NCI-H226 (cell line): Measurements from ENCODE around the gene TXLNG.

ENCODE experiments used
- DNase-seq: peaks from one replicate; pipeline ENCODE4 v3.0.0-alpha.2; 2015

The TXLNG gene

DNA sequence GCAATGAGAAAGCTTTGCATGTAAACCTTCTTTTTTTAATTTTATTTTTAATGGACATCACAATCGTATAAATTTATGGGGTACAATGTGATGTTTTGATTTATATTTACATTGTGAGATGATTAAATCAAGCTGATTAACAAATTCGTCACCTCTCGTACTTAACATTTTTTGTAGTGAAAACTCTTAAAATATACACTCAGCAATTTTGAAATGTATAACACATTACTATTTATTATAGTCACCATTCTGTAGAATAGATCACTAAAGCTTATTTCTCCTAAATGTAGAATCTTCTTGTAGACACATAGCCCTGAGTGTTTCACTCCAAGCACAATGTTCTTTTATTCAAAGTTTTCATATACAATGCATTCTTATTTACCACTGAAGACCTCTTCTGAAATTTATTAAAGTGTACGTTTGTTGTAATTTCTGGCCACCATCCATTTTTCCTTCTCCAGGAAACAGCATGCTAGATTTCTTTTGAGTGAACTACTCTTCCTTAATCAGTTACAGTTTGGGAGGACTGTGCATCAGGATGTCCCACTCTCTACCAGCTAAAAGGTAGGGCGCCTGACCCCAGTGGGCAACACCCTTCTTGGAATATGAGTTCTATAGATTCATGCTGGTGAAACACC is 88.3 kb downstream of the TXLNG start:
- no peak for DNase-seq

DNA sequence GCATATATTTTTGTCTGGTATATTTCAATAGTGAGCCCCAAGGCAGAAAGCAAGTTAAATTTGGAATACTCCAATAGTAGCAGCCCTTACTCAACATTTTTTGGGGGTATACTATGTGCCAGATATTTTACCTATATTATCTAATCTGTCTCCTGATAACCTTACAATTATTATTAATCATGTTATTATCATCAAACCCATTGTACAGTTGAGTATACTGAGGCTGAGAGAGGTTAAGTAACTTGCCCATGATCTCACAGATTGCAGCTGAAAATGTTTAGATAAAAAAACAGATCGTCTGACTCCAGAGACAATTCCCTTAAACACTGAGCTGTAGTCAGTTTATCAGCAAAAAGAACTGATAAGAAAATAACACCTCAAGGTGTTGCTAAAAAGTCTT is 90.4 kb downstream of the TXLNG start:
- DNase-seq: no peak

DNA sequence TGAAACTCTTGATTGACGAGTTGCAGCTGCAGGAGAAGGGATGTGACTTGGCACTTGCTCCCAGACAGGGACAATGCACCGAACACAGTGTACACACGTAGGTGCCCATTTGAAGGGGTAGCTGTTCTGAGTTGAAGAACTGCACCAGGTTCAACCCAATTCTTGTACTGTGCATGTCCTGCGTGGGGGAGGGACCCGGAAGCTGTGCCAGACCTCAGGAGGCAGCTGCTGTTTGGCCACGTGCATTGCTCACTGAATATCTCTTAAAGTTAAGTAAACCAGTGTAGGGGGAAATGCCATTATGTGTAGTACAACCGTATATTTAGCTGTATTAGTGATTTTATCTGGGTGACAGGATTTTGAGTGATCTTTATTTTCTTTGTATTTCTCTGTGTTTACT is 95.9 kb downstream of the TXLNG start:
- no peak for DNase-seq

DNA sequence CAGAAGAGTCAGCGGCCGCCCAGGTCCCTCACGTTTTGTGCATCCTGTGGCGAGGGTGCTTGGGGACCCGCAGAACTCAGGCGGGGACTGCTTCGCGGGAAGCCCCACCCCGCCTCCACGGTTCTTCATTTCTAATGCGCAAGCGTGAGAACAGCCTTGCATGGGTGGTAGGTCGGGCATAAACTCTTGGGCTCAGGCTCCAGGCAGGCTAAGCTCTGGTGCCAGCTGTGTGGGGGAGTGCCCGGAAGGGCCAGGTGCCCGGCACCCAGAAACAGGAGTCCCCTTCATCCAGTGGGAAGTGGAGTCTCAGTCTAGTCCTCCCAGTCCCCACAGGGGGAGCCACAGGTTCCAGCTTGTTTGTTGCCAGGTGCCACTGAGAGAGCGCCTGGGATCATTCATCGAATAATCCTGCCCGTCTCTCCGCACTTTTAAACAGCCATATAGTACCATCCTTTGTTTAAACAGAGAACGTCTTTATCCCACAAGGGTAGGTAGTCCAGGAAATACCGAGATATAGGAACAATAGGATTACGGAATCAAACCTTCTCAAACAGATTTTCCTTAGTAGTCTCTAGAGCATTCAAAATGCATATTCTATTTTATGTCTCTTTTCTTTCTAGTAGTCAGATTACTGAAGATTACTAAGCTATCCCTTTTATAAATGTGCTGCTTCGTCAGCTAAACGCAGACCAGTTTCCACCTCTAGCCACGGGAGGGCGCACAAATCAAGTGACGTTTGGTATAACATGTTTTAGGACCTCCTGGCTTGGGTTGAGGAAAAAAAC is 96.6 kb downstream of the TXLNG start:
- peak; percentile 9 for DNase-seq

DNA sequence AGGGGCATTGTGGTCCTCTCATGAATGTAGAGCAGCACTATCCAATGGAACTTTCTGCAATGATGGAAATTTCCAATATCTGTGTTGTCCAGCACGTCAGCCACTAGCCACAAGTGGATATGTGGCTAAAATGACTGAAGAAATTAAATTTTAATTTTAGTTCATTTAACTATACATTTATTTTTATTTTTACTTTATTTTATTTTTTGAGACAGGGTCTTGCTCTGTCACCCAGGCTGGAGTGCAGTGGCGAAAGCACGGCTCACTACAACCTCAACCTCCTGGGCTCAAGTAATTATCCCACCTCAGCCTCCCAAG is 97.2 kb downstream of the TXLNG start:
- DNase-seq: no peak

DNA sequence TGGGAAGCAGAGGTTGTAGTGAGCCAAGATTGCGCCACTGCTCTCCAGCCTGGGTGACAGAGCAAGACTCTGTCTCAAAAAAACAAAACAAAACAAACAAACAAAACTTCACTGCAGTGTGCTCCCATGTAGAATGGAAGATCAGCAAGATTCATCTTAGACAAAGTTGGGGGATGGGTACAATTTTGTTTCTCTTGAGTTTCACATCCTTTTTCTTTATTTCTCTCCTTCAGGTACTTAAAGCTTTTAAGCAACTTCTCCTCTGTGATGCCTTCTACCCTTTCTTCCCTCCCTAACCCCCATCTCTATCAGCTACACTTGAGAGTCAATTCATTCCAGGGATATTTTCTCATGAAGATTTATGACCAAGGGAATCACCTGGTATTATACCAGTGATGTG is 99.4 kb downstream of the TXLNG start:
- DNase-seq: no peak

DNA sequence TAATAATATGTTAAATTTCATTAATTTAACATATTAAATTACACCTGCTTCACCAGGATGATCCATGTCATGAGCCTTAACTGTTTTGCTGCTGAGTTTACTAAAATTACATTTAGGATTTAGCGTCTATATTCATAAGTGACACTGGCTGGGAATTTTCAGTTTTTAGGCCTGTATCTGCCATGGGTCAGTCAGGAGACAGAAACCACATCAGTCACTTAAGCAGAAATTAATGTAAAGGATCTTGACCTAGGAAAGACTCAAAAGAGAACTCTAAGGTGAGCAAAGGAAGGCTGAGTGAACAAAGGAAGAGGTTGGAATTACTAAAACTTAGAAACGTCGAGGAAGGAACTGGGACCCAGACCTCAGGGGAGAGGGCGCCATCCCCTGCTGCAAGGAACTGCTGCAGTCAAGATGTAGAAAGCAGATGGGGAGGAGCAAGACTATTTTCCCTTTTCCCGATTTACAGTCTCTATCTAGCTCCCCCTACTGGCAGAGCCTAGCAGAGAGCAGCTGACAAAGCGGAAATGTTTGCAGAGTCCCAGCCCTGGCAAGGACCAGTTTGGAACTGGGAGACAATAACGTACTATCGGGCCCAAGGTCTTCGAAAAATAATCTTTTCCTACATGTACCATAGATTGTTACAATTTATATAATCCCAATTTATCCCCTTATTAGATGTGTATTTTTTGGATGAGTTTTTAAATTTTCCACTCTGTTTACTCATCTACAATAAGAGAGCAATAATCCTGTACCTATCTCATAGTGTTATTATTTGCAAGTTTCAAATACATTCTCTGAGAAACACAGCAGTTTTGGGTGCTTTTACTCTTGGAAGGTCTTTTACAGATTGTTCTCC is 106.5 kb downstream of the TXLNG start:
- DNase-seq: peak; percentile 46
